CD14-positive monocyte (primary cell): ENCODE results near the gene HLA-A. TPM values are rescaled to one million over a fixed set of nuclear protein-coding genes. Genes with fewer than 3 reads are reported as not detected.

Experiments used
- DNase-seq, 3 donors: peaks; one replicate each; pipeline ENCODE4 v3.0.0-alpha.2; 2011 to 2022
- H2AFZ ChIP-seq: 2 replicates; pipeline ENCODE4 v1.6.0; 2012; ENCODE audit warnings: mild to moderate bottlenecking, low read depth, low read length, inconsistent platforms; ENCODE audit not compliant: insufficient read depth, poor library complexity, severe bottlenecking
- H3K27ac ChIP-seq, 2 donors: 1 replicate in 1 of 2; 2 replicates in 1 of 2; pipeline ENCODE4 v1.5.1; 2012 to 2013; ENCODE audit warnings: low read length in 2 of 2, control low read depth in 1 of 2, inconsistent platforms in 1 of 2, low read depth in 1 of 2, mild to moderate bottlenecking in 1 of 2
- H3K27me3 ChIP-seq, 2 donors: one replicate each; pipeline versions ENCODE4 v1.6.0 to v1.6.1; 2011 to 2013; ENCODE audit warnings: low read length in 2 of 2; ENCODE audit not compliant: control insufficient read depth in 2 of 2, insufficient read depth in 2 of 2
- H3K36me3 ChIP-seq, 2 donors: replicated peaks in 1 of 2; 1 replicate in 1 of 2; 2 replicates in 1 of 2; pipeline versions ENCODE4 v1.5.1 to v1.6.1; 2012 to 2013; ENCODE audit warnings: low read length in 2 of 2, control low read depth in 1 of 2, inconsistent platforms in 1 of 2, mild to moderate bottlenecking in 1 of 2; ENCODE audit not compliant: insufficient read depth in 2 of 2, control insufficient read depth in 1 of 2
- H3K4me1 ChIP-seq, 2 donors: 1 replicate in 1 of 2; 2 replicates in 1 of 2; pipeline versions ENCODE4 v1.5.1 to v1.6.1; 2012 to 2013; ENCODE audit warnings: low read length in 2 of 2, control low read depth in 1 of 2, inconsistent platforms in 1 of 2, mild to moderate bottlenecking in 1 of 2, moderate library complexity in 1 of 2; ENCODE audit not compliant: insufficient read depth in 2 of 2, control insufficient read depth in 1 of 2
- H3K4me2 ChIP-seq: replicated peaks from 2 replicates; pipeline ENCODE3; 2012; ENCODE audit warnings: low read length, moderate library complexity, mild to moderate bottlenecking; ENCODE audit not compliant: poor library complexity, severe bottlenecking; ENCODE audit errors: extremely low read depth
- H3K4me3 ChIP-seq, 3 experiments: fragments of 200-600 bp in 1 of 3; sonication (generic) in 1 of 3; replicated peaks in 1 of 3; 1 replicate in 2 of 3; 2 replicates in 1 of 3; pipeline ENCODE4 v1.5.1; 2011 to 2013; ENCODE audit warnings: low read length in 3 of 3, mild to moderate bottlenecking in 3 of 3, control low read depth in 2 of 3, low read depth in 2 of 3, inconsistent platforms in 1 of 3, moderate library complexity in 1 of 3
- H3K79me2 ChIP-seq: 2 replicates; pipeline ENCODE4 v1.6.0; 2012; ENCODE audit warnings: mild to moderate bottlenecking, control low read depth, inconsistent platforms, low read length, moderate library complexity; ENCODE audit not compliant: insufficient read depth
- H3K9ac ChIP-seq: 2 replicates; pipeline ENCODE4 v1.6.0; 2017; ENCODE audit warnings: low read length, mild to moderate bottlenecking; ENCODE audit not compliant: insufficient read depth, poor library complexity, severe bottlenecking
- H3K9me3 ChIP-seq, 2 donors: replicated peaks in 1 of 2; 1 replicate in 1 of 2; 2 replicates in 1 of 2; pipeline versions ENCODE4 v1.5.1 to v1.6.1; 2012 to 2013; ENCODE audit warnings: low read length in 2 of 2, control low read depth in 1 of 2; ENCODE audit not compliant: control insufficient read depth in 1 of 2, insufficient read depth in 1 of 2
- H4K20me1 ChIP-seq: 2 replicates; pipeline ENCODE4 v1.6.0; 2012; ENCODE audit warnings: mild to moderate bottlenecking, low read length, control low read depth, moderate library complexity; ENCODE audit not compliant: insufficient read depth
- H3K27ac Mint-ChIP-seq, 7 donors: one replicate each; pipeline ENCODE4 v1.8.0; 2020; ENCODE audit warnings: mild to moderate bottlenecking in 7 of 7, mixed read lengths in 7 of 7, moderate library complexity in 6 of 7, inconsistent platforms in 2 of 7
- H3K27me3 Mint-ChIP-seq, 3 donors: one replicate each; pipeline ENCODE4 v1.8.0; 2021 to 2022; ENCODE audit warnings: low read depth in 3 of 3, mild to moderate bottlenecking in 3 of 3, mixed read lengths in 3 of 3, moderate library complexity in 3 of 3, inconsistent platforms in 1 of 3
- H3K36me3 Mint-ChIP-seq, 2 donors: one replicate each; pipeline ENCODE4 v1.8.0; 2020; ENCODE audit warnings: mixed read lengths in 2 of 2, inconsistent platforms in 1 of 2, mild to moderate bottlenecking in 1 of 2
- H3K4me1 Mint-ChIP-seq: one replicate; pipeline ENCODE4 v1.8.0; 2020; ENCODE audit warnings: mild to moderate bottlenecking, mixed read lengths
- H3K4me3 Mint-ChIP-seq, 2 donors: one replicate each; pipeline ENCODE4 v1.8.0; 2020; ENCODE audit warnings: mild to moderate bottlenecking in 2 of 2, mixed read lengths in 2 of 2, moderate library complexity in 1 of 2
- H3K9me3 Mint-ChIP-seq, 7 donors: one replicate each; pipeline ENCODE4 v1.8.0; 2020 to 2022; ENCODE audit warnings: mixed read lengths in 7 of 7, mild to moderate bottlenecking in 6 of 7, moderate library complexity in 6 of 7, inconsistent platforms in 2 of 7
- WGBS: methylation state at CpG from one replicate; pipeline ENCODE4 v1.1.5; 2013; ENCODE audit warnings: missing lambda C conversion rate; ENCODE audit not compliant: insufficient coverage; 5-methylcytosine and 5-hydroxymethylcytosine counted together
- intact Hi-C, 2 donors: fragments of 100-400 bp; cut with micrococcal nuclease; formaldehyde crosslinking; loops; one replicate each; pipeline versions ENCODE4 v1.15.0 to v1.15.1; 2023
- polyA plus RNA-seq, 3 donors: library from polyadenylated mRNA; depleted of rRNA in 1 of 3; unstranded in 2 of 3; stranded (reverse) in 1 of 3; fragments of 300-500 nt in 2 of 3; fragments of >200 nt in 1 of 3; fragmentation: Illumina TruSeq in 2 of 3; gene quantifications; 1 replicate in 2 of 3; 2 replicates in 1 of 3; pipeline ENCODE4 v1.2.3, GENCODE V29; 2012 to 2021
- TF ChIP-seq, protein P1 (sequence below): fragments of 200-600 bp; IDR thresholded peaks from one replicate; pipeline ENCODE4 v1.8.0; 2022; ENCODE audit warnings: antibody characterized with exemption, mild to moderate bottlenecking

Gene HLA-A
- polyA plus RNA-seq, 3 donors: 1,518 to 2,788 (median 1,574) TPM

DNA sequence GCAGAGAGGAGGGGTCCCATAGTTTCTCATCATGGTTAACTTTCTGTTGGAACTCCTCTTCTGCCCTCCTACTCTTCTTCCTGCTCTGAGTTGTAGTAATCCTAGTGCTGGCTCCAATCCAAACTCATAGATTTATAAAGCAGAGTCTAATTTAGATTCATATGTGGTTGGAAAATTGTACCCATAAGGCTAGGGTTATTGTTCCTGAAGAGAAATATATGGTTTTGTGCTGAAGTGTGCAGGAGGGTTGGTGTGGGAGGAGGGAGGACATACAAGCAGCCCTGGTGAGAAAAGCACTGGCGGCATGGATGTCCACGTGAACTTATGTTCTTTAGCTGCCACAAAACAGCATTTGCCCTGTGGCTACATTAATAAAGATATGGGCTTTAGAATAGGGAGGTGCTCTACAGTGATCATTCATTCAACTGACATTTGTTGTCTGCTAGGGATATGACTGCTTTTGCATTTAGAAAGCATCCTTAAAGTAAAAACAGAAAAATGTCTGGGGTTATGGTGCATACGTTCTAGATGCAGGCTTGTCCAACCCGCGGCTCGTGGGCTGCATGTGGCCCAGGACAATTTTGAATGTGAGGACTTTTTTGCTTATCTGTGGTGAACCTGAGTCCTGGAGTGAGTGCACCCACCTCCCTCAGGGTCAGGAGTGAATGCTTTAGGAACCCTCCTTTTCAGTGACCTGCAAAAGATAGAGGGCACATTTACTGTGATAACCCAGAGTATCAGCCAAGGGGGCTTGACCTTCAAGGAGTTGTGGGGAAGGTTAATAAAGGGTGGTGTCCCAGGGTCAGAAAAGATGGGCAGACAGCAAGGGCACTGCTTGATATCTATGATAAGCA is 4.1 kb downstream of the HLA-A start:
- H3K27ac Mint-ChIP-seq: peak overlapping the region; percentile 66 to 100 (median 86)
- intact Hi-C loops: loop anchor here in 1 of 2 donors (10.0 kb wide), 1 partner anchor 222 kb away; the partner anchor contains the start of gene HLA-F
- Histone ChIP-seq H3K27me3 (no peaks in the 10 kb centered on the region), H3K27ac (no peak overlapping the region), H3K79me2 (peaks cover 43% of the 10 kb centered on the region), H3K4me2 (peak overlapping the region; percentile 1), H2AFZ (no peak overlapping the region), H3K36me3 (peaks cover 32 to 51% of the 10 kb centered on the region in 2 donors), H3K9me3 (no peaks in the 10 kb centered on the region), H4K20me1 (peaks cover 72% of the 10 kb centered on the region), H3K4me1 (peaks cover 21 to 38% of the 10 kb centered on the region in 2 donors), H3K4me3 (peak overlapping the region in 1 of 3 experiments; percentile 89), H3K9ac (no peak overlapping the region)
- peak in 1 of 3 donors; percentile 9 for DNase-seq
- 54% methylated on average over 3 of the region's 6 CpGs for WGBS
- peak overlapping the region; percentile 40 to 97 for H3K4me3 Mint-ChIP-seq
- peaks cover 63 to 67% of the 10 kb centered on the region in 2 donors for H3K36me3 Mint-ChIP-seq
- peaks cover 0 to 5% (median 1%) of the 10 kb centered on the region in 3 donors for H3K27me3 Mint-ChIP-seq
- TF ChIP-seq, protein P1, sequence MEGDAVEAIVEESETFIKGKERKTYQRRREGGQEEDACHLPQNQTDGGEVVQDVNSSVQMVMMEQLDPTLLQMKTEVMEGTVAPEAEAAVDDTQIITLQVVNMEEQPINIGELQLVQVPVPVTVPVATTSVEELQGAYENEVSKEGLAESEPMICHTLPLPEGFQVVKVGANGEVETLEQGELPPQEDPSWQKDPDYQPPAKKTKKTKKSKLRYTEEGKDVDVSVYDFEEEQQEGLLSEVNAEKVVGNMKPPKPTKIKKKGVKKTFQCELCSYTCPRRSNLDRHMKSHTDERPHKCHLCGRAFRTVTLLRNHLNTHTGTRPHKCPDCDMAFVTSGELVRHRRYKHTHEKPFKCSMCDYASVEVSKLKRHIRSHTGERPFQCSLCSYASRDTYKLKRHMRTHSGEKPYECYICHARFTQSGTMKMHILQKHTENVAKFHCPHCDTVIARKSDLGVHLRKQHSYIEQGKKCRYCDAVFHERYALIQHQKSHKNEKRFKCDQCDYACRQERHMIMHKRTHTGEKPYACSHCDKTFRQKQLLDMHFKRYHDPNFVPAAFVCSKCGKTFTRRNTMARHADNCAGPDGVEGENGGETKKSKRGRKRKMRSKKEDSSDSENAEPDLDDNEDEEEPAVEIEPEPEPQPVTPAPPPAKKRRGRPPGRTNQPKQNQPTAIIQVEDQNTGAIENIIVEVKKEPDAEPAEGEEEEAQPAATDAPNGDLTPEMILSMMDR: no peak
- H3K9me3 Mint-ChIP-seq: peaks cover 0 to 5% (median 0%) of the 10 kb centered on the region in 7 donors
- H3K4me1 Mint-ChIP-seq: peaks cover 62% of the 10 kb centered on the region

DNA sequence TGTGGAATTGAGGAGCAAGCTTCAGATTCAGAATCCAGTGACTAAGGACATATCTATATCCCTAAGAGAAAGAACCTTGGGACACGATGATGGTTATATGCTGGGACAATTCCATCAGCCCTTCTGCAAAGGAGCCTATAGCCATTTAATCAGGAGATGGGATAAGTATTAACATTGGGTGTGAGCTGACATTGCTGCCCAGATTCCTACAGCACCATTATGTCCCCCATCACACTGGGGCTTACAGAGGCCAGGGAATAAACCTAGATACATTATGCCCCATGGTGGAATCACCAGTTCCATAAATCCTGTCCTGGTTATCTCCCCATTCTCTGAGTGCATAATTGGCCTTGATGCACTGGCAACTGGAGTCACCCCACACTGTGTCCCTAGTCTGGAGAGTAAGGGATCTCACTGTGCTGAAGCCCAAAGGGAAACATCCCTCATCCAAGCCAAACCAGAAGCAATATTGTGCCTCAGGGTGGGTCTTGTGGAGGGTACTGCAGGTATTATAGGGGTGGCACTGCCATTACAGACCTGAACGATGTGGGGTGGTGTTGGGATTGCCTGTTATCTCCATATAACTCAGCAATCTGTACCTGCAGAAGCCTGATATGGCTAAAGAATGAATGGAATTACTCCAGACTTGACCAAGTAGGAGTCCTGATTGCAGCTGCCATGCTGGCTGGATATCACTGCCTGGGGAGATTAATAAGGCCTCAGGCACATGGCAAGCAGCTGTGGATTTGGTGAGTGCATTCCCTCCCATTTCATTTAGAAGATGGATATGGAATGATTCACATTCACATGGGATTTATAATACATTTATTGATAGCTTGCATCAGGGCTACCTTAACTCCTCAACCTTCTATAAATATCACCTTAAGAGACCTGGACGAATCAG is 5.0 kb downstream of the HLA-A start:
- peaks cover 0 to 5% (median 0%) of the 10 kb centered on the region in 7 donors for H3K9me3 Mint-ChIP-seq
- no peak overlapping the region for H2AFZ ChIP-seq
- peaks cover 0 to 5% (median 1%) of the 10 kb centered on the region in 3 donors for H3K27me3 Mint-ChIP-seq
- no peaks in the 10 kb centered on the region for H3K27me3 ChIP-seq
- H3K79me2 ChIP-seq: peaks cover 35% of the 10 kb centered on the region
- H3K36me3 Mint-ChIP-seq: peaks cover 63 to 67% of the 10 kb centered on the region in 2 donors
- no peak overlapping the region for H3K27ac ChIP-seq
- TF ChIP-seq, protein P1: no peak
- intact Hi-C loops: loop anchor here in 1 of 2 donors (10.0 kb wide), 1 partner anchor 223 kb away; the partner anchor contains the start of gene HLA-F
- DNase-seq: no peak
- H3K4me3 Mint-ChIP-seq: peak overlapping the region in 1 of 2 donors; percentile 20
- no peak overlapping the region for H3K4me2 ChIP-seq
- no CpG with 5 or more reads among the region's 3 CpGs for WGBS
- H3K4me1 ChIP-seq: peaks cover 19 to 32% of the 10 kb centered on the region in 2 donors
- H3K27ac Mint-ChIP-seq: peak overlapping the region in 3 of 7 donors; percentile 76 to 100 (median 89)
- peaks cover 32 to 51% of the 10 kb centered on the region in 2 donors for H3K36me3 ChIP-seq
- H3K4me3 ChIP-seq: no peak overlapping the region
- H3K9ac ChIP-seq: no peak overlapping the region
- no peaks in the 10 kb centered on the region for H3K9me3 ChIP-seq
- peaks cover 57% of the 10 kb centered on the region for H3K4me1 Mint-ChIP-seq
- H4K20me1 ChIP-seq: peaks cover 72% of the 10 kb centered on the region
